Measurements from ENCODE around the gene LNX1. TPM values are rescaled to one million over a fixed set of nuclear protein-coding genes. Genes with fewer than 3 reads are reported as not detected.

Gene LNX1
- polyA plus RNA-seq, 1 of the 3 experiments (the other 2 are of a cell fraction), result 0.16 TPM

DNA sequence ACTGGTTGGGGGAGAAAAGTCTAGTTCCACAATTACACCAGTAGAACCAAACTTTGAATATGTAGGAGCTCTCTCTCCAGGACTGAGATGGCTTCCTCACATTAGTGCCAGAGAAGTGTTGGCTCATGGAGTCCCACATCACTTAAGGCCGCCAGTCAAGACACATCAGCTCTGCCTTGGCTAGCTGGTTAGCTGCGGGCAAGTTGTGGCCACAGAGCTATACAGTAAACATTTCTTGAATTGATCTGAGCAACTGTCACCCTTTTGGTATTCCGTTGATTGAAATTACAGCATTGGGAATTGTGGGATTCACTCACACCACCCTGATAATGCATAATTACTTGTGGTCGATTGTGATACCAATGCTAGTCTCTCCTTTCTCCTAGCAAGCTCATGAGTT, 76.2 kb downstream of the LNX1 start:
- H3K27me3 ChIP-seq (ENCODE audit: insufficient read depth), result no peaks in the 10 kb centered on the region
- no peak for TF ChIP-seq RCOR1 (IDR thresholded peaks at IDR 0.05; ENCODE audit: low read length)
- no peaks in the 10 kb centered on the region for H3K36me3 ChIP-seq (replicated peaks in 1 of 2; ENCODE audit: control insufficient read depth in 1 of 2, insufficient read depth in 2 of 2, low read length in 1 of 2)
- H3K9me3 ChIP-seq, result no peaks in the 10 kb centered on the region
- no peaks in the 10 kb centered on the region for H3F3A ChIP-seq (replicated peaks; ENCODE audit: insufficient read depth)
- CTCF ChIA-PET, result interaction anchor here (1.0 to 1.4 kb wide), 2 partner anchors 13 to 87 kb away, joined by 3 read pairs; no protein-coding TSS in a partner anchor
- H3K79me2 ChIP-seq (ENCODE audit: insufficient read depth), result no peaks in the 10 kb centered on the region
- no peak overlapping the region for H3K4me2 ChIP-seq
- POLR2A ChIA-PET, result no interaction called here
- no peaks in the 10 kb centered on the region for H3K9me2 ChIP-seq
- no peak for DNase-seq
- H3K9ac ChIP-seq, result no peak overlapping the region
- 91% methylated on average over 4 of the region's 4 CpGs for WGBS (ENCODE audit: low lambda C conversion rate)
- H3K4me1 ChIP-seq (ENCODE audit: control insufficient read depth in 1 of 2, insufficient read depth in 2 of 2, low read depth in 1 of 2, low read length in 1 of 2), result peaks cover 0 to 9% of the 10 kb centered on the region in 2 experiments; a peak in 1 of 4 replicates
- H3K4me3 ChIP-seq (ENCODE audit: low read depth in 2 of 2, low read length in 1 of 2), result no peak overlapping the region
- no peak overlapping the region for H2AFZ ChIP-seq (ENCODE audit: low read depth)
- H4K20me1 ChIP-seq (ENCODE audit: insufficient read depth), result no peaks in the 10 kb centered on the region
- H3K27ac ChIP-seq (ENCODE audit: low read depth in 2 of 2, low read length in 1 of 2), result no peak overlapping the region

DNA sequence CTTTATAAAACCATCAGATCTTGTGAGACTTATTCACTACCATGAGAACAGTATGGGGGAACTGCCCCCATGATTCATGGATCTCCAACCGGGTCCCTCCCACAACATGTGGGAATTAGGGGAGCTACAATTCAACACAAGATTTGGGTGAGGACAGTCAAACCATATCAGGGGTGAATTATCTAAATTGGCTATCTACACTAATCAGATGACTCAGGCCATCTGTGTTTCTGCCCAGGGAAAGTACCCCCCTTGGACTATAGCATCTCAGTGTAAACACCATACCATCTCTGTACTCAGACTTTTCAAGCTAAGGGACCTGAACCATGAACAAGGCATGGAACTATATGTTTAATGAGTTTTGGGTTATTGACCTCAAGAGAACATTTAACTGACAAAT, 76.8 kb downstream of the LNX1 start:
- WGBS (ENCODE audit: low lambda C conversion rate), result no CpG with 5 or more reads among the region's 1 CpG
- Histone ChIP-seq H3F3A (replicated peaks; ENCODE audit: insufficient read depth) (no peaks in the 10 kb centered on the region), H3K27ac (ENCODE audit: low read depth in 2 of 2, low read length in 1 of 2) (no peak overlapping the region), H4K20me1 (ENCODE audit: insufficient read depth) (no peaks in the 10 kb centered on the region), H3K36me3 (replicated peaks in 1 of 2; ENCODE audit: control insufficient read depth in 1 of 2, insufficient read depth in 2 of 2, low read length in 1 of 2) (no peaks in the 10 kb centered on the region), H3K9ac (no peak overlapping the region), H3K27me3 (ENCODE audit: insufficient read depth) (no peaks in the 10 kb centered on the region), H3K9me2 (no peaks in the 10 kb centered on the region), H2AFZ (ENCODE audit: low read depth) (no peak overlapping the region), H3K4me3 (ENCODE audit: low read depth in 2 of 2, low read length in 1 of 2) (no peak overlapping the region), H3K9me3 (no peaks in the 10 kb centered on the region), H3K4me1 (ENCODE audit: control insufficient read depth in 1 of 2, insufficient read depth in 2 of 2, low read depth in 1 of 2, low read length in 1 of 2) (peaks cover 0 to 7% of the 10 kb centered on the region in 2 experiments; a peak in 1 of 4 replicates), H3K79me2 (ENCODE audit: insufficient read depth) (no peaks in the 10 kb centered on the region), H3K4me2 (no peak overlapping the region)
- POLR2A ChIA-PET, result no interaction called here
- DNase-seq, result peak; percentile 23
- CTCF ChIA-PET, result interaction anchor here (1.0 to 1.4 kb wide), 2 partner anchors 14 to 87 kb away, joined by 3 read pairs; no protein-coding TSS in a partner anchor
- TF ChIP-seq EZH2phosphoT487 (IDR thresholded peaks at IDR 0.05; ENCODE audit: borderline replicate concordance, low read depth) (no peak), SMC3 (IDR thresholded peaks at IDR 0.05; ENCODE audit: low read depth, low read length) (no peak), ELF1 (IDR thresholded peaks at IDR 0.05) (no peak), TAF1 (IDR thresholded peaks at IDR 0.05; ENCODE audit: borderline replicate concordance, low read depth, low read length) (no peak), USF1 (IDR thresholded peaks at IDR 0.05; ENCODE audit: borderline replicate concordance, low read depth) (no peak), PBX3 (IDR thresholded peaks at IDR 0.05) (0 out of 2 replicates have a peak, but pooled peaks have one; percentile 10), TCF12 (IDR thresholded peaks at IDR 0.05) (peak; percentile 37; the same call in 1 of the 2 replicates), MAX (IDR thresholded peaks at IDR 0.05; ENCODE audit: low read depth) (no peak), MXI1 (IDR thresholded peaks at IDR 0.05; ENCODE audit: low read depth, low read length) (no peak), JUND (IDR thresholded peaks at IDR 0.05) (no peak), POLR2AphosphoS5 (IDR thresholded peaks at IDR 0.05; ENCODE audit: low read depth, low read length) (no peak)
- TF ChIP-seq, protein P1, sequence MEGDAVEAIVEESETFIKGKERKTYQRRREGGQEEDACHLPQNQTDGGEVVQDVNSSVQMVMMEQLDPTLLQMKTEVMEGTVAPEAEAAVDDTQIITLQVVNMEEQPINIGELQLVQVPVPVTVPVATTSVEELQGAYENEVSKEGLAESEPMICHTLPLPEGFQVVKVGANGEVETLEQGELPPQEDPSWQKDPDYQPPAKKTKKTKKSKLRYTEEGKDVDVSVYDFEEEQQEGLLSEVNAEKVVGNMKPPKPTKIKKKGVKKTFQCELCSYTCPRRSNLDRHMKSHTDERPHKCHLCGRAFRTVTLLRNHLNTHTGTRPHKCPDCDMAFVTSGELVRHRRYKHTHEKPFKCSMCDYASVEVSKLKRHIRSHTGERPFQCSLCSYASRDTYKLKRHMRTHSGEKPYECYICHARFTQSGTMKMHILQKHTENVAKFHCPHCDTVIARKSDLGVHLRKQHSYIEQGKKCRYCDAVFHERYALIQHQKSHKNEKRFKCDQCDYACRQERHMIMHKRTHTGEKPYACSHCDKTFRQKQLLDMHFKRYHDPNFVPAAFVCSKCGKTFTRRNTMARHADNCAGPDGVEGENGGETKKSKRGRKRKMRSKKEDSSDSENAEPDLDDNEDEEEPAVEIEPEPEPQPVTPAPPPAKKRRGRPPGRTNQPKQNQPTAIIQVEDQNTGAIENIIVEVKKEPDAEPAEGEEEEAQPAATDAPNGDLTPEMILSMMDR (IDR thresholded peaks at IDR 0.05), result no peak

Data from SK-N-SH (cell line).